Measurements from ENCODE around the gene OGFR. TPM values are rescaled to one million over a fixed set of nuclear protein-coding genes. Genes with fewer than 3 reads are reported as not detected.

Gene OGFR
- total RNA-seq, 1 experiment from 2014 or later: 47.3 TPM

DNA sequence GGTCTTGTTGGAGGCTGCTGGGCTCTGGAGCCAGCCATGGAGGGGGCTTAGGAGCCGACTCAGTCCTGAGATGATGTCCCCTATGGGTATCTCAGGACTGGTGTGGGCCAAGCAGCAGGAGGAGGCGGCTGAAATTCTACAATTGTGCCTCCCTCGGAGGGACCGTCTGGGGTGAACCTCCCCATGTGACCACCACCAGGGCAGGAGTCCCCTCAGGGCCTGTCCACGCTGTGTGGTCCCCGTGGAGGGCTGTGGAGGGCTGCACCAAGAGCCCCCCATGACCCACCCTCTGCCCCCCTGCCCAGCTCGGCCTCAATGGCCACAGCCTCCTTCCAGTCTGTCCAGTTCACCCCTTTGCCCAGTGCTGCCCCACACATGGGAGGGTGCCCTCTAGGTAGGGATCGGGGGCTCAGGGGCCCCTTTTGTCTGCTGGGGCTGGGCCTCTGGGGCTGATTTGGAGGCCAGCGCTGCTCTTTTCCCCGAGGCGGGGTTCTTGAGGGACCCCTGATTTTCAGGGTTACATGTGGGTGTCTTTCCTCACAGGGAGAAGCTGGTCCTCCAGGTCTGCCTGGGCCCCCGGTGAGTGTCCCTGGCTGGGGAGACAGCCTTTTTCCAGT, 13.4 kb downstream of the OGFR start:
- Histone ChIP-seq H3K36me3 (ENCODE audit: control insufficient read depth, insufficient read depth, low read length) (no peaks in the 10 kb centered on the region), H3K4me3 (ENCODE audit: low read depth in 2 of 2, low read length in 2 of 2) (peak overlapping the region; percentile 17; a peak in 1 of 4 replicates), H3K27me3 (ENCODE audit: control insufficient read depth, insufficient read depth, low read length) (no peaks in the 10 kb centered on the region), H3K9me3 (ENCODE audit: control insufficient read depth, insufficient read depth, low read depth, low read length) (no peaks in the 10 kb centered on the region), H3K27ac (ENCODE audit: low read length) (peak overlapping the region; percentile 79), H3K4me1 (ENCODE audit: control insufficient read depth, insufficient read depth, low read length) (peaks cover 83% of the 10 kb centered on the region)
- no TSS peak for BruUV-seq (replicated peaks)
- no peak for ATAC-seq
- in situ Hi-C loops (cut with HindIII; ENCODE audit: low pct_unique_long_range_greater_than_20kb, low sequenced_read_pairs) (no loop called here), intact Hi-C loops (cut with micrococcal nuclease; ENCODE audit: unreplicated experiment) (no loop called here)
- TF ChIP-seq, protein P1, sequence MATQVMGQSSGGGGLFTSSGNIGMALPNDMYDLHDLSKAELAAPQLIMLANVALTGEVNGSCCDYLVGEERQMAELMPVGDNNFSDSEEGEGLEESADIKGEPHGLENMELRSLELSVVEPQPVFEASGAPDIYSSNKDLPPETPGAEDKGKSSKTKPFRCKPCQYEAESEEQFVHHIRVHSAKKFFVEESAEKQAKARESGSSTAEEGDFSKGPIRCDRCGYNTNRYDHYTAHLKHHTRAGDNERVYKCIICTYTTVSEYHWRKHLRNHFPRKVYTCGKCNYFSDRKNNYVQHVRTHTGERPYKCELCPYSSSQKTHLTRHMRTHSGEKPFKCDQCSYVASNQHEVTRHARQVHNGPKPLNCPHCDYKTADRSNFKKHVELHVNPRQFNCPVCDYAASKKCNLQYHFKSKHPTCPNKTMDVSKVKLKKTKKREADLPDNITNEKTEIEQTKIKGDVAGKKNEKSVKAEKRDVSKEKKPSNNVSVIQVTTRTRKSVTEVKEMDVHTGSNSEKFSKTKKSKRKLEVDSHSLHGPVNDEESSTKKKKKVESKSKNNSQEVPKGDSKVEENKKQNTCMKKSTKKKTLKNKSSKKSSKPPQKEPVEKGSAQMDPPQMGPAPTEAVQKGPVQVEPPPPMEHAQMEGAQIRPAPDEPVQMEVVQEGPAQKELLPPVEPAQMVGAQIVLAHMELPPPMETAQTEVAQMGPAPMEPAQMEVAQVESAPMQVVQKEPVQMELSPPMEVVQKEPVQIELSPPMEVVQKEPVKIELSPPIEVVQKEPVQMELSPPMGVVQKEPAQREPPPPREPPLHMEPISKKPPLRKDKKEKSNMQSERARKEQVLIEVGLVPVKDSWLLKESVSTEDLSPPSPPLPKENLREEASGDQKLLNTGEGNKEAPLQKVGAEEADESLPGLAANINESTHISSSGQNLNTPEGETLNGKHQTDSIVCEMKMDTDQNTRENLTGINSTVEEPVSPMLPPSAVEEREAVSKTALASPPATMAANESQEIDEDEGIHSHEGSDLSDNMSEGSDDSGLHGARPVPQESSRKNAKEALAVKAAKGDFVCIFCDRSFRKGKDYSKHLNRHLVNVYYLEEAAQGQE (IDR thresholded peaks at IDR 0.05; ENCODE audit: insufficient read depth in 1 of 2, low read depth in 2 of 2, low read length in 1 of 2): no peak
- TF ChIP-seq, protein P2, sequence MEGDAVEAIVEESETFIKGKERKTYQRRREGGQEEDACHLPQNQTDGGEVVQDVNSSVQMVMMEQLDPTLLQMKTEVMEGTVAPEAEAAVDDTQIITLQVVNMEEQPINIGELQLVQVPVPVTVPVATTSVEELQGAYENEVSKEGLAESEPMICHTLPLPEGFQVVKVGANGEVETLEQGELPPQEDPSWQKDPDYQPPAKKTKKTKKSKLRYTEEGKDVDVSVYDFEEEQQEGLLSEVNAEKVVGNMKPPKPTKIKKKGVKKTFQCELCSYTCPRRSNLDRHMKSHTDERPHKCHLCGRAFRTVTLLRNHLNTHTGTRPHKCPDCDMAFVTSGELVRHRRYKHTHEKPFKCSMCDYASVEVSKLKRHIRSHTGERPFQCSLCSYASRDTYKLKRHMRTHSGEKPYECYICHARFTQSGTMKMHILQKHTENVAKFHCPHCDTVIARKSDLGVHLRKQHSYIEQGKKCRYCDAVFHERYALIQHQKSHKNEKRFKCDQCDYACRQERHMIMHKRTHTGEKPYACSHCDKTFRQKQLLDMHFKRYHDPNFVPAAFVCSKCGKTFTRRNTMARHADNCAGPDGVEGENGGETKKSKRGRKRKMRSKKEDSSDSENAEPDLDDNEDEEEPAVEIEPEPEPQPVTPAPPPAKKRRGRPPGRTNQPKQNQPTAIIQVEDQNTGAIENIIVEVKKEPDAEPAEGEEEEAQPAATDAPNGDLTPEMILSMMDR (IDR thresholded peaks at IDR 0.05): no peak
- TF ChIP-seq TCF7L2 (IDR thresholded peaks at IDR 0.05; ENCODE audit: low read depth, low read length): no peak
- no peak for TF ChIP-seq POLR2AphosphoS5 (IDR thresholded peaks at IDR 0.05; ENCODE audit: low read depth, low read length)
- TF ChIP-seq SIN3A (IDR thresholded peaks at IDR 0.05; ENCODE audit: borderline replicate concordance, insufficient read depth, low read depth, low read length): no peak
- ChIA-PET POLR2A (no interaction called here), CTCF (no interaction called here)
- no peak for DNase-seq (ENCODE audit: low read depth, low spot score)

DNA sequence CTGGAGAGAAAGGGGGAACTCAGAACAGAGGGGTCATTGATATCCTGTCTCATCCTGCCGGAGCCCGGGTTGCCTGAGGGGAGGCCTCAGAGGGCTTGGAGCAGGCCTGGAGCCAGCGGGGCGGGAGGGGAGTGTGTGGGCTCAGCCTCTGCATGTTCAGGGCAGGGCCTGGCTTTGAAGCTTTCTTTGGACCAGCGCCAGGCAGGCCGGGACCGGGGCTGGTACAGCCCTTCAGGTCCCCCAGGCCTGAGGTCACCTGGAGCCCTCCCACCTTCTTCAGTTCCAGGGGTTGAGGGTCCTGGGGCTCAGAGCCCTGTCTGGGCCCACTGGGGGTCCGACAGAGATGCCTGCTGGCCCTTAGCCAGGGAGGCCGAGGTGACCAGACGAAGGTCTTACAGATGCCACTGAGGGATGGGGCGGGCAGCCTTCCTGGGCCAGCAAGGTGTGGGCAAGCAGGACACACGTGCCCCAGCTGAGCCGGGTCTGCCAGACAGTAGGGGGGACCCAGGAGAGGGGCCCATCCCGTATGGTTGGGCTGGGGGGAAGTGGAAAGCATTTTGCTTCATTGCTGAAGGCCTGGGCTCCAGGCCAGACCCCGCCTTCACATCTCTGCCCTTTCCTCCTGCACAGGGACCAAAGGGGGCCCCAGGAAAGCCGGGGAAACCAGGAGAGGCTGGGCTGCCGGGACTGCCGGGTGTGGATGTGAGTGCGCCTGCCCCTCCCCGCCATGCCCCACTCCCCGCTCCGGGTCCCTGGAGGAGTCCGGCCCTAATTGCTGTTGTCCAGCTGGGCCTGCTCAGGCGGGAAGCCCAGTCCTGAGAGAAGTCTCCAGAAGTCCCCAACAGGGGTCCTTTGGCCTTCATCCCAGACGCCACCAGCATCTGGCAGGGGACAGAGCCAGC, 14.2 kb downstream of the OGFR start:
- peak overlapping the region; percentile 79 for H3K27ac ChIP-seq (ENCODE audit: low read length)
- DNase-seq (ENCODE audit: low read depth, low spot score): no peak
- CTCF ChIA-PET: no interaction called here

More for the DNA sequence above, 14.2 kb downstream of the OGFR start:
- 0 out of 4 replicates have a peak overlapping the region, but pooled peaks of 1 of the 2 experiments have one; percentile 17 for H3K4me3 ChIP-seq (ENCODE audit: low read depth in 2 of 2, low read length in 2 of 2)
- no peaks in the 10 kb centered on the region for H3K27me3 ChIP-seq (ENCODE audit: control insufficient read depth, insufficient read depth, low read length)
- 0 out of 2 replicates have a peak, but pooled peaks have one; percentile 32 for TF ChIP-seq TCF7L2 (IDR thresholded peaks at IDR 0.05; ENCODE audit: low read depth, low read length)
- TF ChIP-seq, protein P2 (IDR thresholded peaks at IDR 0.05): no peak
- H3K4me1 ChIP-seq (ENCODE audit: control insufficient read depth, insufficient read depth, low read length): peaks cover 82% of the 10 kb centered on the region
- intact Hi-C loops (cut with micrococcal nuclease; ENCODE audit: unreplicated experiment): no loop called here
- in situ Hi-C loops (cut with HindIII; ENCODE audit: low pct_unique_long_range_greater_than_20kb, low sequenced_read_pairs): no loop called here
- POLR2A ChIA-PET: no interaction called here
- peak; percentile 27 for ATAC-seq
- no TSS peak for BruUV-seq (replicated peaks)
- no peaks in the 10 kb centered on the region for H3K9me3 ChIP-seq (ENCODE audit: control insufficient read depth, insufficient read depth, low read depth, low read length)
- no peaks in the 10 kb centered on the region for H3K36me3 ChIP-seq (ENCODE audit: control insufficient read depth, insufficient read depth, low read length)
